Esophagus (tissue), 2 donors: ENCODE results near the gene OR6A2. TPM values are rescaled to one million over a fixed set of nuclear protein-coding genes. Genes with fewer than 3 reads are reported as not detected.
"Not testable (repeated sequence)": the region's sequence is repeated elsewhere in the genome, so short reads cannot be mapped to it uniquely, and the experiment has no call there.

Source experiments
- H3K27ac ChIP-seq, 2 donors: one replicate each; pipeline ENCODE4 v1.5.1; 2013; ENCODE audit warnings: low read depth in 2 of 2, mild to moderate bottlenecking in 2 of 2, inconsistent platforms in 1 of 2, low read length in 1 of 2, moderate library complexity in 1 of 2
- H3K27me3 ChIP-seq, 2 donors: one replicate each; pipeline ENCODE4 v1.6.1; 2013; ENCODE audit warnings: low read length in 2 of 2, control low read depth in 1 of 2, mild to moderate bottlenecking in 1 of 2; ENCODE audit not compliant: insufficient read depth in 2 of 2, control insufficient read depth in 1 of 2
- H3K36me3 ChIP-seq, 2 donors: one replicate each; pipeline ENCODE4 v1.6.1; 2013; ENCODE audit warnings: low read length in 1 of 2; ENCODE audit not compliant: control insufficient read depth in 2 of 2, insufficient read depth in 2 of 2
- H3K4me1 ChIP-seq, 2 donors: one replicate each; pipeline ENCODE4 v1.6.1; 2013; ENCODE audit warnings: low read length in 1 of 2; ENCODE audit not compliant: control insufficient read depth in 2 of 2, insufficient read depth in 2 of 2
- H3K4me3 ChIP-seq, 2 donors: one replicate each; pipeline ENCODE4 v1.5.1; 2013; ENCODE audit warnings: low read length in 2 of 2, mild to moderate bottlenecking in 2 of 2, low read depth in 1 of 2, moderate library complexity in 1 of 2
- H3K9me3 ChIP-seq, 2 donors: one replicate each; pipeline ENCODE4 v1.6.1; 2013; ENCODE audit warnings: mild to moderate bottlenecking in 2 of 2, low read depth in 1 of 2, low read length in 1 of 2, moderate library complexity in 1 of 2; ENCODE audit not compliant: control insufficient read depth in 2 of 2, insufficient read depth in 1 of 2
- WGBS, 2 donors: extraction: QIAGEN DNeasy Blood & Tissue Kit; methylation state at CpG; one replicate each; pipeline ENCODE4 v1.1.7; 2013; 5-methylcytosine and 5-hydroxymethylcytosine counted together
- polyA plus RNA-seq, 2 donors: library from polyadenylated mRNA; stranded (reverse); fragments of 200-250 nt; gene quantifications; one replicate each; pipeline ENCODE4 v1.2.3, GENCODE V29; 2013
- donor health status: healthy with polysubstance abuse.
- donor health status: Bipolar disorder and iron deficiency.

OR6A2 gene
- polyA plus RNA-seq, 2 donors = not detected

DNA sequence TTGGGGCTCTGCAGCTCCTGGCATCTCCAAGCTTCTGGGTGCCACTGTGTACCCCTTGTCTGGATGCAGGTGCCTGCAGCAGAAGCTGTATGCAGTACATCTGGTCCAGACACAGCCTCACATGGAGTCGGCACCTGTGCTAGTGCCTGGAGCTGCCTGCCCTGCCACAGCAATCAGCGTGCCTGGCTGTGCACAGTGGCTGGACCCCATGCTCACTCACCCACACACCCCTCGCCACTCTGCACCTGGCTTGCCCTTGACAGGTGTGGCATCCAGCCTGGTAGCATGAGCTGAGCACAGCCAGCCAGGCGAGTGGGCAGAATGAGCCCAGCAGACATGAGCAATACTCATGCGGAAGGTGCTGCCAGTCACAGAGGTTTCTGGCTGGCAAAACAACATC is 19.5 kb upstream of the OR6A2 start:
- Histone ChIP-seq H3K4me3 (no peak overlapping the region), H3K4me1 (no peaks in the 10 kb centered on the region), H3K27me3 (no peaks in the 10 kb centered on the region), H3K27ac (no peak overlapping the region), H3K36me3 (no peaks in the 10 kb centered on the region), H3K9me3 (peaks cover 0 to 10% of the 10 kb centered on the region in 2 donors)
- WGBS, 2 donors = 86 to 94% methylated on average over 5 of the region's 5 CpGs

DNA sequence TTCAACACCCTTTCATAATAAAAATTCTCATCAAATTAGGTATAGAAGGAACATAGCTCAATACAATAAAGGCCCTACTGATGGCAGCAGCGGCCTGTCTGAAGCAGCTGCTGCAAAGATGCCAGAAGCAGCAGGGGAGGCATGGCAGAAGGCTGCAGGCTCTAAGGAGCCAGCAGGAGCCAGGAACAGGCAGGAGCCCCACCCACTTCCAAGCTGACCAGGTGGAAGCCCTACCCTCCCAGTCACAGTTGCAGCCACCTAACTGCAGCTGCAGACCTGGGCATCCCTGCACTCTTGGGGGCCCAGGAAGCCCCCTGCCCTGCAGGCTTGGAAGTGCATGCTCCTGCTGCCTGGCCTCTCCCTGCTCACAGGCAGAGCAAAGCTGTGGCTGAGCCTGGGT is 18.2 kb upstream of the OR6A2 start:
- H3K27ac ChIP-seq = no peak overlapping the region
- WGBS, 2 donors = 56 to 58% methylated on average over 1 of the region's 1 CpG
- H3K27me3 ChIP-seq = no peaks in the 10 kb centered on the region
- no peak overlapping the region for H3K4me3 ChIP-seq
- no peaks in the 10 kb centered on the region for H3K36me3 ChIP-seq
- peaks cover 0 to 10% of the 10 kb centered on the region in 2 donors for H3K9me3 ChIP-seq
- H3K4me1 ChIP-seq = no peaks in the 10 kb centered on the region

DNA sequence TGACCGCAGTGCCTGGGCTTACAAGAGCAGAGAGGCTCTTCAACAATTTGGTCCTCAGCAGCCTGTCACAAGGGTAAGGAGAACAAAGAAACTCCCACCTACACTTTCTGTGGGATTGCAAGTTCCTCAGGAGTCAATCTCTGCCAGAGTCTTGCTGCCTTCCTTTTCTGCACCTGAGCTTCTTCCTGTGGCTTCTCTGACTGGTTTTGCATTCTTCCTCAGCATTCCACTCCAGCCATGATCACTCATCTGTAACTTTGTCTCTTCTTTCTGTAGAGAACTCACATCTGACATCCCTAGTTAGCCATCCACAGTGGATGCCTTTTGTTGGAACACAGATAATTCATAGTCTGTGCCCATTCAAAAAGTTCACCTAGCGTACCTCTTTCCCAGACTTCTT is 14.2 kb upstream of the OR6A2 start:
- no peak overlapping the region for H3K27ac ChIP-seq
- H3K36me3 ChIP-seq = no peaks in the 10 kb centered on the region
- 71 to 74% methylated on average over 2 of the region's 2 CpGs for WGBS, 2 donors
- H3K9me3 ChIP-seq = peaks cover 0 to 6% of the 10 kb centered on the region in 2 donors
- no peaks in the 10 kb centered on the region for H3K27me3 ChIP-seq
- no peak overlapping the region for H3K4me3 ChIP-seq
- H3K4me1 ChIP-seq = no peaks in the 10 kb centered on the region

DNA sequence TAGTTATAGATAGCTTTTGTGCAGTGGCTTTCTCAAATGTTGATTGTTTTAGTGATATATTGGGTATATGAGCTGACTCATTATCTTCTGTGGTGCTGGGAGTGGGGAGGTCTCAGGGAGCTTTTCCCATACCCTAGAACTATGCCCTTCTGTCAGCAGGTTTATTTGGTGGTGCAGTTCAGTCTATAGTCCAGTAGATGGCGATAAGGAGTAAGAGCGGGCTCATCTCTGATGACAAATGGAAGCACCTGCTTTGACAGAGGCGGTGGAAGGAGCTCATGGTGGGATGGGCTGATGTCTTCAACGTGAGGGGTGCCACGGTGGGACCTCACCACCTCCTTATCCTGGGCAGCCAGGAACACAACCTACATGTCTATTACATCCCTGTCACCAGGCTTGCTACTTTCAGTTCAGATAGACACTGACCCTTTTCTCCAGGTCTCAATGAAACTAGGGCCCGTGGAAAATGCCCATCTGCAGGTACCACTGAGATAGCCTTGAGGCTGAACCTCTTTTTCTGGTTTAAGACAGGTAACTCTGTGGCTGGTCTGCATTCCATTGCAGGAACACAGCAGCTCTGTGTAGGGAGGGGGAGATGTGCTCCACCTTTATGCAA is 13.0 kb upstream of the OR6A2 start:
- no peaks in the 10 kb centered on the region for H3K4me1 ChIP-seq
- peaks cover 0 to 2% of the 10 kb centered on the region in 2 donors for H3K9me3 ChIP-seq
- no peak overlapping the region for H3K27ac ChIP-seq
- 16 to 18% methylated on average over 6 of the region's 6 CpGs for WGBS, 2 donors
- H3K27me3 ChIP-seq = no peaks in the 10 kb centered on the region
- no peaks in the 10 kb centered on the region for H3K36me3 ChIP-seq
- H3K4me3 ChIP-seq = no peak overlapping the region

DNA sequence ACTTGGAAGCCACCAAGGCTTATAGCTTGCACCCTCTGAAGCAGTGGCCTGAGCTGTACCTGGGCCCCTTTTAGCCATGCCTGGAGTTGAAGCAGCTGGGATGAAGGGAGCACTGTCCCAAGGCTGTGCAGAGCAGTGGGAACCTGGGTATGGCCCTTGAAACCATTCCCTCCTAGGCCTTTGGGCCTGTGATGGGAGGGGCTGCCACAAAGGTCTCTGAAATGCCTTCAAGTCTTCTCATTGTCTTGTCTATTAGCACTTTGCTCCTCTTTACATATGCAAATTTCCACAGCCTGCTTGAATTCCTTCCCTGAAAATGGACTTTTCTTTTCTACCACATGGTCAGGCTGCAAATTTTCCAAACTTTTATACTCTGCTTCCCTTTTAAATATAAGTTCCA is 1.6 kb upstream of the OR6A2 start:
- not testable (repeated sequence) for H3K9me3 ChIP-seq, H3K36me3 ChIP-seq, H3K27me3 ChIP-seq, H3K27ac ChIP-seq, H3K4me1 ChIP-seq, H3K4me3 ChIP-seq

DNA sequence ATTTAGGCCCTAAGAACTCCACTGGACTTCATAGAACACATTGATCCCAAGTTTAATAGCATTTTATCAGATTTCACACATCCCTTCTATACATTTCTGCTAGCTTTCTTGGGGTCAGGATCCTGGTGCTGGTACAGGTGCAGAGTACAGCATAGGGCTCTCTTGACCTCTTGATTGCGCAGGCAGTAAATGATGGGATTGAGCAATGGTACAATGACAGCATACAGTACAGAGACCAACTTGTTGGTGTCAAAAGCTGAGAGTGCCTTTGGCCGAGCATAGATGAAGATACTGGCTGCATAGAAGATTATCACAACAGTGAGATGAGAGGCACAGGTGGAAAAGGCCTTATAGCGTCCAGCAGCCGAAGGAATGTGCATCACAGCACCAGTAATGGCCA is 4.8 kb downstream of the OR6A2 start:
- WGBS, 2 donors = 76 to 83% methylated on average over 4 of the region's 4 CpGs
- H3K27ac ChIP-seq = no peak overlapping the region
- H3K36me3 ChIP-seq = no peaks in the 10 kb centered on the region
- no peaks in the 10 kb centered on the region for H3K9me3 ChIP-seq
- H3K4me3 ChIP-seq = no peak overlapping the region
- no peaks in the 10 kb centered on the region for H3K27me3 ChIP-seq
- no peaks in the 10 kb centered on the region for H3K4me1 ChIP-seq

DNA sequence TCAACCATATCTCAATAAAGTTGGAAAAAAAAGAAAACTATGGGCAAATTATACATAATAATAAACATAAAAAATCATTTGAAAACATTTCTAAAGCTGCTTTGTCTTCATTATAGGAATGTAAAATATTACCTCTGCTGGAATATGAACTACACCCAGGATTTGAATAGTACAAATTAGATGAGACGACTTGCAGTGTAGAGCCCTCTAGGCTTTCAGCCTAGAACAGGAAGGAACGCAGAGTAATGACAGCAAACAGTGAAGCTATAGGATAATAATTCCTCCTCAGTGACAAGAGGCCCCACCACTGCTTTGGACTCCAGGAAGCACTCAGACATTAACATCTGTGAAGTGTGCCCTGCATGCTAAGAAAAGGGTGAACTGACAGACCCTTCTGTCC is 8.9 kb downstream of the OR6A2 start:
- Histone ChIP-seq H3K4me3 (no peak overlapping the region), H3K27ac (no peak overlapping the region), H3K27me3 (no peaks in the 10 kb centered on the region), H3K4me1 (no peaks in the 10 kb centered on the region), H3K9me3 (no peaks in the 10 kb centered on the region), H3K36me3 (no peaks in the 10 kb centered on the region)
- WGBS, 2 donors = 69% methylated on average over 2 of the region's 2 CpGs

DNA sequence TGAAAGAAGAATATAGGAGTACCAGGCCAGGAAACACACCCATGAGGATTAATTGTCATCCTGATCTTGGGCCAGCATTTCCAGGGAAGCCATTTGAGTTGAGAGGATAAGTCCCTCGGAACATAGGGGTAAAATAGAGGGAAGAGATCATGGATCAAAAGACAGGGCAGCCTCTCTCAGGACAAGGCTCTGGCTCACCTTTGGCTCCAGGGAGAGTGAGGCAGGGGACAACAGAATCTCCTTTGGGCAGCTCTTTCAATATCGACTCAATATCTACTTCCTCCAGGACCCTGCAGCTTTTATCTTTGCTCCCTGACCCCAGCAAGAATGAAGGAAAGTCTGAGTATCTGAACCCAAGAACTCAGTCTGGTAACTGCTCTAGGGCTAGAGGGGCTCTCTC is 16.8 kb downstream of the OR6A2 start, which contains the start of gene OR2AG1:
Gene OR2AG1 (plus strand): TSS at position 301 of the 400 bp plus-strand sequence. CDS start 2,018 bp downstream, outside the sequence.
- no peaks in the 10 kb centered on the region for H3K9me3 ChIP-seq
- H3K36me3 ChIP-seq = no peaks in the 10 kb centered on the region
- WGBS, 2 donors = 69 to 73% methylated on average over 2 of the region's 2 CpGs
- no peaks in the 10 kb centered on the region for H3K4me1 ChIP-seq
- no peak within 1 kb of the TSS for H3K27ac ChIP-seq
- no peak within 1 kb of the TSS for H3K4me3 ChIP-seq
- H3K27me3 ChIP-seq = no peaks in the 10 kb centered on the region

DNA sequence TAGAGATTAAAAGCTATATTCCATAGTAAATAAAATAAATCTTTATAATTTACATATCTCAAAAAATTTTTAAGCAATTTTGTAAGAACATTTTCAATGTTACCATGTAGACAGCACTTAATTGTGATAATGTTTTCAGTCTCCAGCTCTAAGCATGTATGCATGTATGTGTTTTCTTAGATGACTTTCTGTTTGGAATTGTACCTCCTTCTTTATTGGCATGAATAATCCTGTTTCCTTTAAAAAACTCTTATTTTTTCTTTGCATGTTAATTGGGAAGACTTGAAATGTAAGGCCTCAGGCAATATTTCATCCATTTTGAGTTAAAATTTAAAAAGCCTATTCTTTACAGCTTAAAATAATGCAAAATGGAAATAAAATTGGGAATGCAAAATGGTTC is 18.7 kb downstream of the OR6A2 start:
- H3K27ac ChIP-seq = no peak overlapping the region
- no peaks in the 10 kb centered on the region for H3K36me3 ChIP-seq
- H3K4me1 ChIP-seq = no peaks in the 10 kb centered on the region
- H3K4me3 ChIP-seq = no peak overlapping the region
- H3K27me3 ChIP-seq = no peaks in the 10 kb centered on the region
- no peaks in the 10 kb centered on the region for H3K9me3 ChIP-seq

DNA sequence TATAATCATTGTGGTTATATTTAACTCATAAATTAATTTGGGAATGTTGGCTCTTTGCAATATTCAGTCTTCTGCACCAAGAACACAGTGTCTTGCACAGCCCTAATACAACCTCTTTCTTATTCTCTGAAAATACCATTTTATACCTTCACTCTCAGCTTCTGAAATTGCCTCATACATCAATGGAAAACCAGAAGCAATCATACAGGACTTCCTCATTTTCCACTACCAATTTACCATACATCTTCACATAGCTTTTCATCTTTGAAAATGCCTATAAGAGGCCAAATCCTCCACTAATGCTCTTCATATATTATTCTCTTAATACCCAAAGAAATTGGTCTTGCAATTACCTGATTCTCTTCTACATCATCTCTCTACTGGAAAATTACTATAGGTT is 21.0 kb downstream of the OR6A2 start:
- H3K4me3 ChIP-seq = no peak overlapping the region
- H3K9me3 ChIP-seq = no peaks in the 10 kb centered on the region
- no peaks in the 10 kb centered on the region for H3K36me3 ChIP-seq
- no peaks in the 10 kb centered on the region for H3K27me3 ChIP-seq
- no peak overlapping the region for H3K27ac ChIP-seq
- no peaks in the 10 kb centered on the region for H3K4me1 ChIP-seq
